GM04503 (cell line): ENCODE results near the gene LIPC.
A peak's percentile ranks its signal among the peaks of the same experiment; 100 is the strongest.

Experiments
- DNase-seq: peaks from one replicate; pipeline ENCODE4 v3.0.0-alpha.2; 2012; ENCODE audit warnings: low read depth

LIPC gene

GRCh38 chr15:58517682-58518525 lies 86.1 kb downstream of the LIPC start:
- DNase-seq, result no peak

GRCh38 chr15:58518626-58519025 lies 86.8 kb downstream of the LIPC start:
- no peak for DNase-seq

- DNase-seq, result no peak
Measured at GRCh38 chr15:58519516-58519915, 87.7 kb downstream of the LIPC start.

GRCh38 chr15:58520464-58520863 lies 88.7 kb downstream of the LIPC start:
- no peak for DNase-seq

GRCh38 chr15:58520936-58521292 lies 89.1 kb downstream of the LIPC start:
- no peak for DNase-seq

- peak; percentile 54 for DNase-seq
Measured at GRCh38 chr15:58521293-58521991, 89.7 kb downstream of the LIPC start.

GRCh38 chr15:58522391-58522790 lies 90.6 kb downstream of the LIPC start:
- DNase-seq, result no peak

GRCh38 chr15:58522865-58523264 lies 91.1 kb downstream of the LIPC start:
- DNase-seq, result no peak

- DNase-seq, result no peak
Measured at GRCh38 chr15:58523634-58524033, 91.8 kb downstream of the LIPC start.

- no peak for DNase-seq
Measured at GRCh38 chr15:58524247-58524646, 92.5 kb downstream of the LIPC start.

GRCh38 chr15:58525991-58526421 lies 94.2 kb downstream of the LIPC start:
- DNase-seq, result no peak

- DNase-seq, result no peak
Measured at GRCh38 chr15:58526647-58527192, 94.9 kb downstream of the LIPC start.

- no peak for DNase-seq
Measured at GRCh38 chr15:58527573-58528187, 95.9 kb downstream of the LIPC start.

GRCh38 chr15:58528188-58528870 lies 96.5 kb downstream of the LIPC start:
- no peak for DNase-seq

GRCh38 chr15:58529041-58529440 lies 97.2 kb downstream of the LIPC start:
- DNase-seq, result no peak

- no peak for DNase-seq
Measured at GRCh38 chr15:58530056-58530590, 98.3 kb downstream of the LIPC start.

- no peak for DNase-seq
Measured at GRCh38 chr15:58532126-58532525, 100.3 kb downstream of the LIPC start.

- no peak for DNase-seq
Measured at GRCh38 chr15:58534556-58534955, 102.8 kb downstream of the LIPC start.

GRCh38 chr15:58535337-58535736 lies 103.5 kb downstream of the LIPC start:
- DNase-seq, result no peak

GRCh38 chr15:58535894-58536293 lies 104.1 kb downstream of the LIPC start:
- no peak for DNase-seq

GRCh38 chr15:58536414-58536813 lies 104.6 kb downstream of the LIPC start:
- no peak for DNase-seq

- DNase-seq, result no peak
Measured at GRCh38 chr15:58537033-58537432, 105.2 kb downstream of the LIPC start.
